Transverse colon (tissue), 4 donors: ENCODE data around the gene ELP5. TPM values are rescaled to one million over a fixed set of nuclear protein-coding genes. Genes with fewer than 3 reads are reported as not detected.

Experiments
- DNase-seq: peaks from one replicate; pipeline ENCODE4 v3.0.0-alpha.2; 2019
- H3K27ac ChIP-seq, 4 donors: fragments of 200-600 bp; sonication (generic); 2 replicates each; pipeline ENCODE4 v1.5.1; 2016 to 2018; ENCODE audit warnings: inconsistent platforms in 4 of 4
- H3K27me3 ChIP-seq: fragments of 200-600 bp; sonication (generic); 2 replicates; pipeline ENCODE4 v1.5.1; 2017; ENCODE audit warnings: inconsistent platforms
- H3K36me3 ChIP-seq, 4 donors: fragments of 200-600 bp; sonication (generic); 2 replicates each; pipeline ENCODE4 v1.5.1; 2017 to 2019; ENCODE audit warnings: inconsistent platforms in 4 of 4
- H3K4me1 ChIP-seq, 4 donors: fragments of 200-600 bp; sonication (generic); 2 replicates each; pipeline ENCODE4 v1.5.1; 2017 to 2020; ENCODE audit warnings: inconsistent platforms in 4 of 4
- H3K4me3 ChIP-seq, 4 donors: fragments of 200-600 bp; sonication (generic); 1 replicate in 1 of 4; 2 replicates in 3 of 4; pipeline versions ENCODE4 v1.5.1 to v1.6.1; 2017 to 2019; ENCODE audit warnings: inconsistent platforms in 4 of 4
- H3K9me3 ChIP-seq, 2 donors: fragments of 200-600 bp; sonication (generic); 2 replicates each; pipeline ENCODE4 v1.5.1; 2017 to 2019; ENCODE audit warnings: inconsistent platforms in 2 of 2
- CTCF ChIP-seq, 5 experiments: fragments of 200-600 bp in 3 of 5; fragments of 450-650 bp in 2 of 5; sonication (generic) in 3 of 5; IDR thresholded peaks; 1 replicate in 2 of 5; 2 replicates in 3 of 5; pipeline ENCODE4 v1.5.1; 2016 to 2017; ENCODE audit warnings: antibody characterized with exemption in 5 of 5, inconsistent platforms in 3 of 5, mild to moderate bottlenecking in 2 of 5, moderate library complexity in 1 of 5
- EP300 ChIP-seq: sonication (generic); formaldehyde crosslinking; IDR thresholded peaks from one replicate; pipeline ENCODE4 v1.6.1; 2017; ENCODE audit warnings: antibody characterized with exemption, low read depth
- POLR2A ChIP-seq: fragments of 450-650 bp; IDR thresholded peaks from one replicate; pipeline ENCODE4 v1.6.1; 2016; ENCODE audit warnings: antibody characterized with exemption, mild to moderate bottlenecking, moderate library complexity
- POLR2AphosphoS5 ChIP-seq, 3 donors: sonication (generic); formaldehyde crosslinking; IDR thresholded peaks; one replicate each; pipeline ENCODE4 v1.6.1; 2016; ENCODE audit warnings: antibody characterized with exemption in 3 of 3
- WGBS, 2 donors: methylation state at CpG; one replicate each; pipeline ENCODE4 v1.1.5; 2018; ENCODE audit warnings: low coverage in 1 of 2; 5-methylcytosine and 5-hydroxymethylcytosine counted together
- in situ Hi-C, 4 donors: fragments of 200-750 bp; cut with MboI; loops; one replicate each; pipeline versions ENCODE4 v1.15.0 to v1.15.1; 2017; ENCODE audit warnings: low sequenced_read_pairs in 3 of 4, low pct_ligation_motif_present in 1 of 4, low pct_unique_long_range_greater_than_20kb in 1 of 4
- intact Hi-C: fragments of 100-400 bp; cut with DNase I; formaldehyde crosslinking; loops from one replicate; pipeline ENCODE4 v1.15.1; 2023; ENCODE audit warnings: low total_unique reads
- total RNA-seq, 4 donors: library from RNA; depleted of rRNA; stranded (reverse); fragments of >200 nt; gene quantifications; one replicate each; pipeline ENCODE4 v1.1.0, GENCODE V29; 2016

ELP5 gene
- total RNA-seq, 4 donors from 2014 or later = 4.9 to 36.2 (median 30.3) TPM

GRCh38 chr17:7259555-7259889 lies 7.5 kb downstream of the ELP5 start:
- Histone ChIP-seq H3K4me1 (peaks cover 0 to 60% (median 34%) of the 10 kb centered on the region in 4 donors), H3K27me3 (peaks cover 37% of the 10 kb centered on the region), H3K4me3 (peak overlapping the region in 3 of 4 donors; percentile 46 to 72 (median 60)), H3K36me3 (peaks cover 0 to 10% (median 0%) of the 10 kb centered on the region in 4 donors), H3K9me3 (no peaks in the 10 kb centered on the region), H3K27ac (peak overlapping the region; percentile 88 to 96 (median 94))
- intact Hi-C loops (no loop called here), in situ Hi-C loops (no loop called here)
- DNase-seq = peak; percentile 42
- TF ChIP-seq EP300 (no peak), CTCF (IDR thresholded peaks at IDR 0.05) (no peak), POLR2A (no peak), POLR2AphosphoS5 (IDR thresholded peaks at IDR 0.05) (no peak)
- 64% methylated on average over 6 of the region's 6 CpGs; no CpG with 5 or more reads in 1 of the 2 donors for WGBS, 2 donors

- Histone ChIP-seq H3K4me1 (peaks cover 0 to 62% (median 36%) of the 10 kb centered on the region in 4 donors), H3K27ac (peak overlapping the region; percentile 88 to 96 (median 94)), H3K9me3 (no peaks in the 10 kb centered on the region), H3K27me3 (peaks cover 39% of the 10 kb centered on the region), H3K36me3 (peaks cover 0 to 10% (median 0%) of the 10 kb centered on the region in 4 donors), H3K4me3 (peak overlapping the region in 3 of 4 donors; percentile 46 to 72 (median 60))
- 59% methylated on average over 4 of the region's 4 CpGs; no CpG with 5 or more reads in 1 of the 2 donors for WGBS, 2 donors
- peak; percentile 37 for DNase-seq
- intact Hi-C loops (no loop called here), in situ Hi-C loops (no loop called here)
- TF ChIP-seq POLR2AphosphoS5 (IDR thresholded peaks at IDR 0.05) (peak in 2 of 3 donors; percentile 14 to 89), CTCF (IDR thresholded peaks at IDR 0.05) (no peak), POLR2A (no peak), EP300 (no peak)
Observed at GRCh38 chr17:7260151-7260550, 8.1 kb downstream of the ELP5 start.

- WGBS, 2 donors = 8 to 30% methylated on average over 2 to 36 of the region's 54 CpGs
- H3K27me3 ChIP-seq = peaks cover 42% of the 10 kb centered on the region
- TF ChIP-seq CTCF (IDR thresholded peaks at IDR 0.05) = no peak
- peak; percentile 64 for TF ChIP-seq POLR2A
- peak; percentile 34 to 89 (median 70) for TF ChIP-seq POLR2AphosphoS5 (IDR thresholded peaks at IDR 0.05)
- in situ Hi-C loops = no loop called here
- H3K9me3 ChIP-seq = no peaks in the 10 kb centered on the region
- H3K27ac ChIP-seq = peak overlapping the region; percentile 88 to 96 (median 94)
- H3K4me3 ChIP-seq = peak overlapping the region; percentile 43 to 72 (median 53)
- H3K36me3 ChIP-seq = peaks cover 0 to 6% (median 0%) of the 10 kb centered on the region in 4 donors
- intact Hi-C loops = no loop called here
- H3K4me1 ChIP-seq = peaks cover 0 to 66% (median 36%) of the 10 kb centered on the region in 4 donors
- DNase-seq = peak; percentile 84
Observed at GRCh38 chr17:7260651-7261378, 8.8 kb downstream of the ELP5 start.

GRCh38 chr17:7261379-7262191 lies 9.6 kb downstream of the ELP5 start:
- H3K36me3 ChIP-seq = no peaks in the 10 kb centered on the region
- 19% methylated on average over 10 of the region's 71 CpGs; no CpG with 5 or more reads in 1 of the 2 donors for WGBS, 2 donors
- H3K9me3 ChIP-seq = no peaks in the 10 kb centered on the region
- H3K4me1 ChIP-seq = peaks cover 0 to 71% (median 36%) of the 10 kb centered on the region in 4 donors
- H3K27me3 ChIP-seq = peaks cover 42% of the 10 kb centered on the region
- peak in 1 of 3 donors; percentile 40 for TF ChIP-seq POLR2AphosphoS5 (IDR thresholded peaks at IDR 0.05)
- no peak for TF ChIP-seq POLR2A
- in situ Hi-C loops = no loop called here
- H3K4me3 ChIP-seq = peak overlapping the region; percentile 43 to 72 (median 53)
- H3K27ac ChIP-seq = peak overlapping the region; percentile 88 to 96 (median 94)
- DNase-seq = no peak
- intact Hi-C loops = no loop called here
